Immature natural killer cell (primary cell): Measurements from ENCODE around the gene LRPAP1. TPM values are rescaled to one million over a fixed set of nuclear protein-coding genes. Genes with fewer than 3 reads are reported as not detected.

Source experiments
- DNase-seq, 3 donors: peaks; one replicate each; pipeline ENCODE4 v3.0.0; 2022; ENCODE audit warnings: mixed read lengths in 1 of 3
- H3K27ac Mint-ChIP-seq, 6 donors: one replicate each; pipeline ENCODE4 v1.8.0; 2020; ENCODE audit warnings: mixed read lengths in 6 of 6, mild to moderate bottlenecking in 5 of 6, inconsistent platforms in 4 of 6, moderate library complexity in 3 of 6
- H3K27me3 Mint-ChIP-seq, 3 donors: one replicate each; pipeline ENCODE4 v1.8.0; 2020 to 2021; ENCODE audit warnings: low read depth in 3 of 3, mild to moderate bottlenecking in 3 of 3, mixed read lengths in 3 of 3, moderate library complexity in 3 of 3, inconsistent platforms in 1 of 3
- H3K36me3 Mint-ChIP-seq, 3 donors: one replicate each; pipeline ENCODE4 v1.8.0; 2020; ENCODE audit warnings: mixed read lengths in 3 of 3, inconsistent platforms in 2 of 3, mild to moderate bottlenecking in 2 of 3
- H3K4me1 Mint-ChIP-seq, 2 donors: one replicate each; pipeline ENCODE4 v1.8.0; 2020; ENCODE audit warnings: inconsistent platforms in 2 of 2, mild to moderate bottlenecking in 2 of 2, mixed read lengths in 2 of 2, moderate library complexity in 1 of 2
- H3K4me3 Mint-ChIP-seq, 5 donors: one replicate each; pipeline ENCODE4 v1.8.0; 2020; ENCODE audit warnings: mild to moderate bottlenecking in 5 of 5, mixed read lengths in 5 of 5, inconsistent platforms in 3 of 5, moderate library complexity in 3 of 5
- H3K9me3 Mint-ChIP-seq, 6 donors: one replicate each; pipeline ENCODE4 v1.8.0; 2020; ENCODE audit warnings: mild to moderate bottlenecking in 6 of 6, mixed read lengths in 6 of 6, inconsistent platforms in 4 of 6, moderate library complexity in 3 of 6
- polyA plus RNA-seq, 3 donors: library from polyadenylated mRNA; unstranded; fragments of 300-500 nt; fragmentation: Illumina TruSeq; gene quantifications; one replicate each; pipeline ENCODE4 v1.2.3, GENCODE V29; 2021

The LRPAP1 gene
- polyA plus RNA-seq, 3 donors from 2014 or later: 98.7 to 185 (median 148) TPM

DNA sequence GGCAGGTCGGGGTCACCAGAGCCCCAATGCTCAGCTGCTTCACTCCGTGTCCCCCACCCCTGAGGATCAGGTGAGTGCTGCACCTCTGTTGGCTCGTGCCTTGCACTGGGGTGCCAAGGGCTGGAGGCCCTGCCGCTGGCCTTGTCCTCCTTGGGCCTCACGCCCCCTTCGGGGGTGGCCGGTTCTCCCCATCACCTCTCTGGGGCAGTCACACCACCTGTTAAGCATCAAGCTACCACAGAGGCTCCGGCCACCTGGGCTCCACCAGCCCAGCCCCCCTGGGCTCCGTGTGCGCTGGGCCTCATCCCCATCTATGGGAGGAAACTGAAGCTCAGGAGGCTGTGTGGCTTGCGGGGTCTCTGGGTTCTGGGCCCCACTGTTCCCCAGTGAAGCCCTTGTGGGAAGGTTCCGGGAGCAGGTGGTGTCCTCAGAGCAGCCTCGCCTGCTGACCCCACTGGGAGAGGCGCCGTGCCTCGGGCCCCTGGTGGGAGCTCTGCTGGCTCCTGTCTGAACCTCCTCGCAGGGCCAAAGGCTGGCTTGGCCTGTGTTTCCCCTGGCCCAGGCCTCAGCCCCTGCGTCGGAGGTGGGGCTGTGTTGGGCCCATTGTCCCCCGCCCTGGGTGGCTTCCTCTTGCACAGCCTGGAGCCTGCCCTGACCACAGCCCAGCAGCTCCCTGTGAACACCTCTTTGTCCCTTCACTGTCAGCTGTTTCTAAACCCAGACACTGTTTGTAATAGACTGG, 38.3 kb downstream of the LRPAP1 start:
- Mint-ChIP-seq H3K4me1 (peaks cover 2 to 11% of the 10 kb centered on the region in 2 donors), H3K27me3 (peaks cover 0 to 2% (median 0%) of the 10 kb centered on the region in 3 donors), H3K27ac (no peak overlapping the region), H3K36me3 (peaks cover 0 to 5% (median 5%) of the 10 kb centered on the region in 3 donors), H3K4me3 (no peak overlapping the region), H3K9me3 (no peaks in the 10 kb centered on the region)
- DNase-seq: no peak

DNA sequence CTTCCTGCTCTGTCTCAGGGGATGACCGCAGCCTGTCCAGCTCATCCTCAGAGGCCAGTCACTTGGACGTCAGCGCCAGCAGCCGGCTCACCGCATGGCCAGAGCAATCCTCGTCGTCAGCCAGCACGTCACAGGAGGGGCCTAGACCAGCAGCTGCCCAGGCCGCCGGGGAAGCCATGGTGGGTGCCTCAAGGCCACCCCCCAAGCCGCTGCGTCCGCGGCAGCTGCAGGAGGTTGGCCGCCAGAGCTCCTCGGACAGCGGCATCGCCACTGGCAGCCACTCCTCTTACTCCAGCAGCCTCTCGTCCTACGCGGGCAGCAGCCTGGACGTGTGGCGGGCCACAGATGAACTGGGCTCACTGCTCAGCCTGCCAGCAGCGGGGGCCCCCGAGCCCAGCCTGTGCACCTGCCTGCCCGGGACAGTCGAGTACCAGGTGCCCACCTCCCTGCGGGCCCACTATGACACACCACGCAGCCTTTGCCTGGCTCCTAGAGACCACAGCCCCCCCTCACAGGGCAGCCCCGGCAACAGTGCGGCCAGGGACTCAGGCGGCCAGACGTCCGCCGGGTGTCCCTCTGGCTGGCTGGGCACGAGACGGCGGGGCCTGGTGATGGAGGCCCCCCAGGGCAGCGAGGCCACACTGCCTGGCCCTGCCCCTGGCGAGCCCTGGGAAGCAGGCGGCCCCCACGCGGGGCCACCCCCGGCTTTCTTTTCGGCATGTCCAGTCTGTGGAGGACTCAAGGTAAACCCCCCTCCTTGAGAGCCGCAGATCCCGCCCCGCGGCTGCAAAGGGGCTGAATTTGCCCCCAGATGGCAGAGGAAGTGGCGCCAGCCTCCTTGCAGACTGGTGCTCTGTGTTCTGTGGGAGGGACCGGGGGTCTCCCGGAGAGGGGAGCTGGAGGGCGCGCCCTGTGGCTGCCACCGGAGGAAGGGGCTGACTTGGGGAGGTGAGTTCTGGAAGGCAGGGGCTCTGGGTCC, 39.2 kb downstream of the LRPAP1 start:
- no peak for DNase-seq
- H3K36me3 Mint-ChIP-seq: peaks cover 0 to 5% (median 5%) of the 10 kb centered on the region in 3 donors
- H3K27ac Mint-ChIP-seq: no peak overlapping the region
- H3K4me3 Mint-ChIP-seq: no peak overlapping the region
- peaks cover 0 to 2% (median 0%) of the 10 kb centered on the region in 3 donors for H3K27me3 Mint-ChIP-seq
- peaks cover 10 to 19% of the 10 kb centered on the region in 2 donors for H3K4me1 Mint-ChIP-seq
- H3K9me3 Mint-ChIP-seq: no peaks in the 10 kb centered on the region

DNA sequence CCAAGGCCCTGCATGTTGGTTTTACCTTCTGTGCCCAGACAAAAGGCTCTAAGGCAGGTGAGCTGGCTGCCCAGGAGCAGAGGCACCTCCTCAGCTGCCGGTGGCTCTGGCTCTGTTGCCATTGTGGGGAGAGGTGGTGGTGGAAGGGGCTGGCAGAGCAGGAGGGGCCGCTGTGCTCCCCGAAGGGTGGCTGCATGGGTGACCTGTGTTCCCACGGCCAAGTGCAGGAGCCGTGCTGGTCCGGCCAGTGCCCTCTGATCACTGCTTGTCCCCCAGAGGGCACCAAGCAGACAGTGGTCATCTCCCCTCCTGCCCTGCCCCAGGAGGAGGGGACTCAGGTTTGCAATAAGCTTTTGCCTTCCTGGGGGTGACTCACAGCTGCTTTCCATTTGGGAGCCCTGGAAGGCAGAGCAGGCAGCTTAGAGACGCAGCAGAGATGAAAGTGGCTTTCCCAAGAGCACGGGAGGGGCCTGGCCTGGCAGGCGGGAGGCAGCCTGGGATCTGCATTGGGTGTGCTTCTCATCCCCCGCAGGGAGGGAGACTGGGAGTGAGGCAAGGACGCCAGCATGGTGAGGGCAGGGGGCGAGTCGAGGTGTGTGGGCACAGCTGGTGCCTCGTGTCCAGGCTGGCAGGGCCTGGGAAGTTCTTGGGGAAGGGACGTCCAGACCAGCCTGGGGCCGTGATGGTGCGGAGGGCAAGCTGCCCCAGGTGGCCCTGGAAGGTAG, 40.4 kb downstream of the LRPAP1 start:
- no peak for DNase-seq
- Mint-ChIP-seq H3K9me3 (no peaks in the 10 kb centered on the region), H3K27ac (no peak overlapping the region), H3K27me3 (peaks cover 0 to 2% (median 0%) of the 10 kb centered on the region in 3 donors), H3K4me3 (peak overlapping the region in 1 of 5 donors; percentile 20), H3K36me3 (peaks cover 0 to 5% (median 5%) of the 10 kb centered on the region in 3 donors), H3K4me1 (peaks cover 10 to 23% of the 10 kb centered on the region in 2 donors)

DNA sequence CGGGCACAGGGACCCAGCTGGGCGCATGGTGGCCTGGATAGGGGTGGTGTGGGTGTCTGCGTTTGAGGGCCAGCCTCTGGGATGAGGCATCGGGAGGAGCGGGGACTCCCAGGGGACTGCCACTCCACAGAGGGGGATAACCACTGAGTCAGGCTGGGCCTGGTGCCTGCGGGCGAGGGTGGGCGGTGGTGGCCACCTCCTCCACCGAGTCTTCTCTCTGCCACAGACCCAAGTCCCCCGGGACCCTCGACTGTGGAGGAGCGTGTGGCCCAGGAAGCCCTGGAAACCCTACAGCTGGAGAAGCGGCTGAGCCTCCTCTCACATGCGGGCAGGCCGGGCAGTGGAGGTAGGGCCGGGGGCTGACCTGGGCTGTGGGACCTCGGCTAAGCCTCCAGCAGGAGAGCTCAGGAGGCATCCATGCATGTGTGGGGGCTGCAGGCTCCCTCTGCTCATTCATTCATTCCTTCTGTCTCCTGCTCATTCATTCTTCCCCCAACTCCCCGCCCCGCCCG, 42.7 kb downstream of the LRPAP1 start:
- DNase-seq: no peak
- H3K4me1 Mint-ChIP-seq: peaks cover 16 to 33% of the 10 kb centered on the region in 2 donors
- peaks cover 0 to 3% (median 2%) of the 10 kb centered on the region in 3 donors for H3K27me3 Mint-ChIP-seq
- no peaks in the 10 kb centered on the region for H3K9me3 Mint-ChIP-seq
- no peak overlapping the region for H3K4me3 Mint-ChIP-seq
- peaks cover 0 to 5% (median 5%) of the 10 kb centered on the region in 3 donors for H3K36me3 Mint-ChIP-seq
- no peak overlapping the region for H3K27ac Mint-ChIP-seq

DNA sequence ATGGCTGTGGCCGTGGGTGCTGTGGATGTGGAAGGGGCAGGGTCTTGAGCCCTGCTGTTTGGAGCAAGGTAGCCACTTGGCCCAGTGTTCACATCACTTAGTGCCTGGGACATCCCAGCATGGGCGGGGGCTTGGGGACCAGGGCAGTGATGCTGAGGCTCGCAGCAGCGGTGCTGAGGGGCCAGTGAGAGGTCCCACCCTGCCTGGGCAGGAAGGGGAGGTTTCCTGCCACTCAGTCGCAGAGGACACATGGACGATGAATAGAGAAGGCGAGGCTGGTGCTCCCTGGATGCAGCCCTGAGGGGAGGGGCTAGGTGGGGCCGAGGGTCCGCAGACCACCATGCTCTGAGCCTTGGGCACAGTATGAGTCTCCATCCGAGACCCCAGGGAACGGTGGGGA, 43.4 kb downstream of the LRPAP1 start:
- H3K36me3 Mint-ChIP-seq: peaks cover 0 to 5% (median 5%) of the 10 kb centered on the region in 3 donors
- peaks cover 16 to 37% of the 10 kb centered on the region in 2 donors for H3K4me1 Mint-ChIP-seq
- peaks cover 0 to 3% (median 2%) of the 10 kb centered on the region in 3 donors for H3K27me3 Mint-ChIP-seq
- H3K4me3 Mint-ChIP-seq: peak overlapping the region in 2 of 5 donors; percentile 21 to 33
- no peaks in the 10 kb centered on the region for H3K9me3 Mint-ChIP-seq
- H3K27ac Mint-ChIP-seq: peak overlapping the region in 4 of 6 donors; percentile 33 to 40 (median 37)
- no peak for DNase-seq

DNA sequence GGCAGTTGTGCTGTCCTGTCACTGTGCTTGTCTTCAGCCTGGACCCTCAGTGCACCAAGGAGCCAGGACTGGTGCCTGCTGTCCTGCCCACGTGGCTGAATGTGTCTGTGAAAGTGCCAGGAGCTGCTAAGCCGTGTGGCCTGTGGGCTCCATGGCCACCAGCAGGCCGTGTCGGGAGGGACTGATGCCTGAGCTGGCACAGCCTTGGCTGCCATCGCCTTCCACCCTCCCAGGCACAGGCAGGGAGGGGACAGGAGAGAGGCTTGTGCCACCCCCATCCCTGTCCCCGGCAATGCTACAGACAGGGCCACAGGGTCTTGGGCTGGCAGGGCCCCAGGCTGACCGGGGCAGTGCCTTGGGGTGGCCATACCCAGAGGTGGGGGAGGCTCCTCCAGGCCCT, 44.4 kb downstream of the LRPAP1 start:
- Mint-ChIP-seq H3K36me3 (peaks cover 0 to 5% (median 5%) of the 10 kb centered on the region in 3 donors), H3K27me3 (peaks cover 0 to 3% (median 2%) of the 10 kb centered on the region in 3 donors), H3K4me1 (peaks cover 16 to 39% of the 10 kb centered on the region in 2 donors), H3K4me3 (peak overlapping the region in 1 of 5 donors; percentile 27), H3K27ac (no peak overlapping the region), H3K9me3 (no peaks in the 10 kb centered on the region)
- no peak for DNase-seq

DNA sequence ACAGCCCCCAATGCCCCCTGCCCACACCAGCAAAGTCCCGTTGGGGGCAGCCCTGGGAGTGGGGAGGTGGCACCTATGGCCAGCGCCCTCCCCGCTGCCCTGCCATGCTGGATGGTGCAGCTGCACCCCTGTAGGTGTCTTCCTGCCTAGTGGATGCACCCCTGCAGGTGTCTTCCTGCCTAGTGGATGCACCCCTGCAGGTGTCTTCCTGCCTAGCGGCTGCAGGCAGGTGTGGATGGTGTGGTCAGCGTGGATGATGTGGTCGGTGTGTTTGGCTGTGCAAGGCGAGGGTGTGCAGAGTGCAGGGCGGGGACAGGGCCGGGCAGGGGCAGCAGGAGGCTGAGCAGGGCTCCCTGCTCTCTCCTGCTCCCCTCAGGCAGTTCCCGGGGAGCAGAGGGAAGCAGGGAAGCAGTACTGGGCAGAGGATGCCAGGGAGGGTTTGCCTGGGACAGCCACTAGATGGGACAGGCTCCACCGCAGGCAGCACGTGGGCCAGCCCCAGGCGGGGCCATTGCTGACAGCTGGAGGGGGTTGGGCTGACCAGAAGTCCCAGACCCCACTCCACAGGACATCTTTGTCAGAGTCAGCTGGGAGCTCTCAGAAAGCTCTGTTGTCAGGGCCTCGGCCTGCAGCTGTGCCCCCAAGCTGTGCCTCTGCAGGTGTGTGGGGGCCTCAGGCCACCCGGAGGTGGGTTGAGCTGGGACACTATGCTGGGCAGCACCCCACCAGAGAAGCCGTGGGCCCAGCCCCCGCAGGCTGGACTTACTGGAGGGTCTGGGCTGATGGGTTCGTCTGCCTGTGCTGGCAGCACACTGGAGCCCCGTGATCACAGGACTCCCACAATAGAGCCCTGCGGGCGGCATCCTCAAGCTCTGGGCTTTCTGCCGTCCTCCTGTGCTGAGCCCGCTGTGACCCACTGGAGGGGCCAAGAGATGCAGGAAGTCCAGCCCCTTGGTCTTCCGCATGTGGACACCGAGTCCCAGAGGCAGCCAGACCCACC, 45.4 kb downstream of the LRPAP1 start:
- peaks cover 16 to 39% of the 10 kb centered on the region in 2 donors for H3K4me1 Mint-ChIP-seq
- H3K27ac Mint-ChIP-seq: peak overlapping the region in 2 of 6 donors; percentile 11 to 95
- H3K27me3 Mint-ChIP-seq: peaks cover 0 to 3% (median 2%) of the 10 kb centered on the region in 3 donors
- no peak for DNase-seq
- H3K9me3 Mint-ChIP-seq: no peaks in the 10 kb centered on the region
- peaks cover 0 to 5% (median 5%) of the 10 kb centered on the region in 3 donors for H3K36me3 Mint-ChIP-seq
- H3K4me3 Mint-ChIP-seq: peak overlapping the region in 4 of 5 donors; percentile 44 to 72 (median 55)

DNA sequence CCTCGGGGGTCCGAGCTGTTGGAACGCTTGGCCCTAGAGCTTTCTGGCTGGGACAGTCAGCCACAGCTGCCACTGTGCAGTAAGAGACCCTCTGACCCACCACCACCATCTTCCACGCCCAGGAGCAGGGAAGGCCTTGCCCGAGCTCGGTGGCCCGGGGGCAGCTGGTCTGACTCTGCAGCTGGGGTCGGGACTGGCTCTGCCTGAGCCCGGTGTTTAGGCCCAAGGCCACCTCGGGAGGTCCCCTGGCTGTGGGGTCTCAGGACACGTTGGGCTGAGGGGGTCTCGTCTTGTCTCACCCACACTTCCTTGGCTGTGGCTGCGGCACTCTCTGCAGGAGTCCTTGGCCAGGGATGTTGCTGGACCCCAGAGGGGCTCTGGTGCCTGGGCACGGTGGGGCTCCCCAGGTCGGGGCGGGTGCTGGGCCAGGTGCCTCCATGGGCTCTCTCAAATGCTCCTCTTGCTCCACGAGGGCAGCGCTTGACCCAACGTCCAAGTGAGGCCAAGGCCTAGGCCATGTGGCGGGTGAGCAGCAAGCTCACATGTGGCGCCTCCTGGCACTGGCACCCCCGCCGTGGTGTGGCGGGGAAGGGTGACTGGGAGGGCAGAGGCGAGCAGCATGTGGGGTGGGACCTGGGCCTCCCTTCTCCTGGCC, 46.2 kb downstream of the LRPAP1 start:
- Mint-ChIP-seq H3K9me3 (no peaks in the 10 kb centered on the region), H3K27ac (peak overlapping the region in 2 of 6 donors; percentile 11 to 48), H3K27me3 (peaks cover 0 to 3% (median 2%) of the 10 kb centered on the region in 3 donors), H3K4me3 (peak overlapping the region; percentile 10 to 91 (median 89)), H3K36me3 (no peaks in the 10 kb centered on the region), H3K4me1 (peaks cover 16 to 38% of the 10 kb centered on the region in 2 donors)
- DNase-seq: no peak

DNA sequence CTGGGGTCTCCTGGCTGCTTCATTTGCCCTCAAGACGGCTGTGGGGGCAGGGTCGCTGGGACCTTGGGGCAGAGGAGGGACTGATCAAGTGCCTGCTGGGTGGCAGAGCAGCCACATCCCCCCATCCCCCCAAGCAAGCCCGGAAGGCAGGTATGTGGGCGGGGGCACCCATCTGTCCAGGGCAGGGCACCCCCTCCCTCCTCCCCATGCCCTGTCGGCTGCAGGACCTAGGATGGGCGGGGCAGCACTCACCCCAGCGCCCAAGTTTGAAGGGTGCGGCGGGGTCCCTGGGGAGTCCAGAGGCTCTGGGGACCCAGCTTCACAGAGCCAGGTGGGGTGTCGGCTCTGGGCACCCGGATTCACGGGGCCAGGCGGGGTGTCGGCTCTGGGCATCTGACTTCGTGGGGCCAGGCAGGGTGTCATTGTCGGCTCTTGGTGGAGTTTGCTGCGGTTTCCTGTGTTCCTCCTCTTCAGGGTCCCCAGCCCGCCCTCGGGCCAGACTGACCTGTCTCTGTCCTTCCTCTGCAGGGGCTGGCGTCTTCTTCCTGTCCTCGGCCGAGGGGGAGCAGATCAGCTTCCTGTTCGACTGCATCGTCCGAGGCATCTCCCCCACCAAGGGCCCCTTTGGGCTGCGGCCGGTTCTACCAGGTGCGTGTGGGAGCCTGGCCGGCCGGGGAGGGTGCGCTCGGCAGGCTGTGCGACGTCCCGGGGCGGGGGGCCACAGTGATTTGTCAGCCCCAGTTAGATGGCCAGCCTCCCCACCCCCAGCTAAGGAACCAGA, 47.0 kb downstream of the LRPAP1 start:
- Mint-ChIP-seq H3K27ac (peak overlapping the region in 5 of 6 donors; percentile 62 to 84 (median 67)), H3K36me3 (no peaks in the 10 kb centered on the region), H3K4me3 (peak overlapping the region; percentile 82 to 91 (median 89)), H3K9me3 (no peaks in the 10 kb centered on the region), H3K4me1 (peaks cover 16 to 44% of the 10 kb centered on the region in 2 donors), H3K27me3 (peaks cover 0 to 3% (median 3%) of the 10 kb centered on the region in 3 donors)
- peak; percentile 51 to 60 (median 59) for DNase-seq

DNA sequence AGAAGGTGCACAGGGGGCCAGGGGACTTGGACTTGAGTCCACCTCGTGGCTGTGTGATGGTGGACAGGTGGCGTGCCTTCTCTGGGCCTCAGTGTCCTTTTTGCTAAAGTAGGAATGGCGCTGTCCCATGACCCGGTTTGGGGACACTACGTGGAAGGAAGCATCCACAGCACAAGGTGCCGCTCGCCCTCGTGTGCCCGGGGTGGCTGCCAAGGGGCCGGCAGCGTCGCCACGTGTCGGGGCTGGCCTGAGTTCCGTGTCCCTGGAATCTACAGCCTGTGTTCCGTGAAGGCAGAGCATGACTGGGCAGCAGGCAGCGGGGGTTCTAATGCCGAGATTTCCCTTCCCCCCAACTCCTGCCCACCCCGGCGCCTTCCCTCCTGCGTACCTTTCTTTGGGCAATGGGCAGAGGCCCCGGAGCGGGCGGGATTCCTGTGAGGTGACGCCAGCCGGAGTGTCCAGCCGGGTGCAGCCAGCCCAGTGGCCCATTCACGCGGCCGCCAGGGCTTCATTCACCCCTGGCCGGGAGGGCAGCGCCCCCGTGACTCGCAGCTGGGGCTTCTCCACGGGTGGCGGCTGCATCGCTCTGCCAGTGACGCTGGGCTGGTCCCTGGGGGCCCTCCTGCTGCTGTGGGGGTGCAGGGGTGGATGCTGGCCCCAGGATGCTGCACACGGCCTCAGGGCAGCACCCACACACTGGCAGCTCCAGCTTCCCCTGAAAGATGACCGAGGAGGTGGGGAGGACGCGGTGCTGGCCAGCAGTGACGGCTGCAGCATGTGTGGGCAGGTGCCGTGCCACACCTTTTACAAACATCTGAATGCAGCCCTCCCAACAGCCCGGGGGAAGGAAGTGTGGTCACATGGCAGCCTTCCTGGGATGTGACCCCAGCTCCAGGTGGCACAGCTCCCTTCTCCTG, 47.9 kb downstream of the LRPAP1 start:
- Mint-ChIP-seq H3K36me3 (no peaks in the 10 kb centered on the region), H3K27ac (no peak overlapping the region), H3K9me3 (no peaks in the 10 kb centered on the region), H3K4me3 (peak overlapping the region; percentile 45 to 91 (median 55)), H3K27me3 (peaks cover 0 to 3% (median 3%) of the 10 kb centered on the region in 3 donors), H3K4me1 (peaks cover 16 to 43% of the 10 kb centered on the region in 2 donors)
- DNase-seq: no peak
